Esophagus (tissue), 2 donors: Measurements from ENCODE around the gene ZNF565. TPM values are rescaled to one million over a fixed set of nuclear protein-coding genes. Genes with fewer than 3 reads are reported as not detected.

ENCODE experiments used
- H3K27ac ChIP-seq, 2 donors: one replicate each; pipeline ENCODE4 v1.5.1; 2013; ENCODE audit warnings: low read depth in 2 of 2, mild to moderate bottlenecking in 2 of 2, inconsistent platforms in 1 of 2, low read length in 1 of 2, moderate library complexity in 1 of 2
- H3K27me3 ChIP-seq, 2 donors: one replicate each; pipeline ENCODE4 v1.6.1; 2013; ENCODE audit warnings: low read length in 2 of 2, control low read depth in 1 of 2, mild to moderate bottlenecking in 1 of 2; ENCODE audit not compliant: insufficient read depth in 2 of 2, control insufficient read depth in 1 of 2
- H3K36me3 ChIP-seq, 2 donors: one replicate each; pipeline ENCODE4 v1.6.1; 2013; ENCODE audit warnings: low read length in 1 of 2; ENCODE audit not compliant: control insufficient read depth in 2 of 2, insufficient read depth in 2 of 2
- H3K4me1 ChIP-seq, 2 donors: one replicate each; pipeline ENCODE4 v1.6.1; 2013; ENCODE audit warnings: low read length in 1 of 2; ENCODE audit not compliant: control insufficient read depth in 2 of 2, insufficient read depth in 2 of 2
- H3K4me3 ChIP-seq, 2 donors: one replicate each; pipeline ENCODE4 v1.5.1; 2013; ENCODE audit warnings: low read length in 2 of 2, mild to moderate bottlenecking in 2 of 2, low read depth in 1 of 2, moderate library complexity in 1 of 2
- H3K9me3 ChIP-seq, 2 donors: one replicate each; pipeline ENCODE4 v1.6.1; 2013; ENCODE audit warnings: mild to moderate bottlenecking in 2 of 2, low read depth in 1 of 2, low read length in 1 of 2, moderate library complexity in 1 of 2; ENCODE audit not compliant: control insufficient read depth in 2 of 2, insufficient read depth in 1 of 2
- WGBS, 2 donors: extraction: QIAGEN DNeasy Blood & Tissue Kit; methylation state at CpG; one replicate each; pipeline ENCODE4 v1.1.7; 2013; 5-methylcytosine and 5-hydroxymethylcytosine counted together
- polyA plus RNA-seq, 2 donors: library from polyadenylated mRNA; stranded (reverse); fragments of 200-250 nt; gene quantifications; one replicate each; pipeline ENCODE4 v1.2.3, GENCODE V29; 2013
- donor health status: healthy with polysubstance abuse.
- donor health status: Bipolar disorder and iron deficiency.

The ZNF565 gene
- polyA plus RNA-seq, 2 donors = 1.9 to 3.5 TPM

GRCh38 chr19:36215276-36216123, 1.0 kb upstream of the ZNF565 start:
- WGBS, 2 donors = 1% methylated on average over 27 of the region's 27 CpGs
- H3K27me3 ChIP-seq = no peaks in the 10 kb centered on the region

GRCh38 chr19:36212895-36213294, 1.6 kb downstream of the ZNF565 start:
- peaks cover 0 to 5% of the 10 kb centered on the region in 2 donors for H3K4me1 ChIP-seq
- peak overlapping the region in 1 of 2 donors; percentile 0 for H3K27ac ChIP-seq
- no peaks in the 10 kb centered on the region for H3K36me3 ChIP-seq
- 90 to 93% methylated on average over 2 of the region's 2 CpGs for WGBS, 2 donors
- H3K4me3 ChIP-seq = no peak overlapping the region
- H3K27me3 ChIP-seq = no peaks in the 10 kb centered on the region
- no peaks in the 10 kb centered on the region for H3K9me3 ChIP-seq

More at GRCh38 chr19:36215276-36216123, 1.0 kb upstream of the ZNF565 start:
- peaks cover 0 to 5% of the 10 kb centered on the region in 2 donors for H3K4me1 ChIP-seq
- H3K36me3 ChIP-seq = no peaks in the 10 kb centered on the region
- no peaks in the 10 kb centered on the region for H3K9me3 ChIP-seq
- peak overlapping the region; percentile 93 to 99 for H3K27ac ChIP-seq
- peak overlapping the region; percentile 80 to 98 for H3K4me3 ChIP-seq

GRCh38 chr19:36210497-36210896, 4.0 kb downstream of the ZNF565 start:
- H3K4me3 ChIP-seq = no peak overlapping the region
- H3K4me1 ChIP-seq = peaks cover 0 to 5% of the 10 kb centered on the region in 2 donors
- 94 to 95% methylated on average over 8 of the region's 8 CpGs for WGBS, 2 donors
- no peaks in the 10 kb centered on the region for H3K36me3 ChIP-seq
- no peaks in the 10 kb centered on the region for H3K9me3 ChIP-seq
- no peak overlapping the region for H3K27ac ChIP-seq
- no peaks in the 10 kb centered on the region for H3K27me3 ChIP-seq

GRCh38 chr19:36209372-36209771, 5.1 kb downstream of the ZNF565 start:
- WGBS, 2 donors = 97% methylated on average over 7 of the region's 7 CpGs
- H3K27ac ChIP-seq = no peak overlapping the region
- no peaks in the 10 kb centered on the region for H3K9me3 ChIP-seq
- H3K4me3 ChIP-seq = no peak overlapping the region
- peaks cover 0 to 5% of the 10 kb centered on the region in 2 donors for H3K4me1 ChIP-seq
- no peaks in the 10 kb centered on the region for H3K27me3 ChIP-seq
- no peaks in the 10 kb centered on the region for H3K36me3 ChIP-seq

GRCh38 chr19:36207605-36208252, 6.7 kb downstream of the ZNF565 start:
- WGBS, 2 donors = 89 to 91% methylated on average over 3 of the region's 3 CpGs
- H3K9me3 ChIP-seq = no peaks in the 10 kb centered on the region

GRCh38 chr19:36203293-36203692, 11.2 kb downstream of the ZNF565 start:
- Histone ChIP-seq H3K27me3 (no peaks in the 10 kb centered on the region), H3K9me3 (no peaks in the 10 kb centered on the region), H3K4me1 (no peaks in the 10 kb centered on the region), H3K4me3 (no peak overlapping the region), H3K36me3 (no peaks in the 10 kb centered on the region), H3K27ac (no peak overlapping the region)
- 90 to 95% methylated on average over 4 of the region's 4 CpGs for WGBS, 2 donors

More at GRCh38 chr19:36207605-36208252, 6.7 kb downstream of the ZNF565 start:
- H3K27me3 ChIP-seq = no peaks in the 10 kb centered on the region
- no peaks in the 10 kb centered on the region for H3K4me1 ChIP-seq
- H3K27ac ChIP-seq = no peak overlapping the region
- H3K36me3 ChIP-seq = no peaks in the 10 kb centered on the region
- no peak overlapping the region for H3K4me3 ChIP-seq

- 94% methylated on average over 6 of the region's 6 CpGs for WGBS, 2 donors
- H3K4me3 ChIP-seq = no peak overlapping the region
- H3K4me1 ChIP-seq = no peaks in the 10 kb centered on the region
- H3K9me3 ChIP-seq = no peaks in the 10 kb centered on the region
- H3K36me3 ChIP-seq = no peaks in the 10 kb centered on the region
- no peak overlapping the region for H3K27ac ChIP-seq
- no peaks in the 10 kb centered on the region for H3K27me3 ChIP-seq
Observed at GRCh38 chr19:36201684-36202083, 12.8 kb downstream of the ZNF565 start.

GRCh38 chr19:36198119-36198518, 16.3 kb downstream of the ZNF565 start:
- H3K9me3 ChIP-seq = no peaks in the 10 kb centered on the region
- WGBS, 2 donors = 86 to 92% methylated on average over 2 of the region's 2 CpGs
- H3K4me1 ChIP-seq = no peaks in the 10 kb centered on the region
- peaks cover 5 to 6% of the 10 kb centered on the region in 2 donors for H3K36me3 ChIP-seq
- no peaks in the 10 kb centered on the region for H3K27me3 ChIP-seq
- no peak overlapping the region for H3K27ac ChIP-seq
- no peak overlapping the region for H3K4me3 ChIP-seq

GRCh38 chr19:36196249-36196648, 18.2 kb downstream of the ZNF565 start:
- Histone ChIP-seq H3K4me1 (no peaks in the 10 kb centered on the region), H3K27ac (no peak overlapping the region), H3K27me3 (no peaks in the 10 kb centered on the region), H3K36me3 (peaks cover 5 to 6% of the 10 kb centered on the region in 2 donors), H3K9me3 (no peaks in the 10 kb centered on the region), H3K4me3 (no peak overlapping the region)
- 91 to 95% methylated on average over 2 of the region's 2 CpGs for WGBS, 2 donors
